Spleen (tissue), 7 donors: ENCODE data around the gene HOXD10.
A peak's percentile ranks its signal among the peaks of the same experiment; 100 is the strongest.

Source experiments
- CTCF ChIP-seq, 11 experiments: fragments of 200-600 bp in 7 of 11; fragments of 450-650 bp in 4 of 11; sonication (generic) in 4 of 11; IDR thresholded peaks in 8 of 11; conservative IDR thresholded peaks in 3 of 11; 1 replicate in 7 of 11; 2 replicates in 4 of 11; pipeline versions ENCODE4 v1.4.0 to v1.8.0; 2016 to 2021; ENCODE audit warnings: antibody characterized with exemption in 11 of 11, inconsistent platforms in 4 of 11, mild to moderate bottlenecking in 1 of 11
- POLR2A ChIP-seq, 3 donors: fragments of 450-650 bp; IDR thresholded peaks; one replicate each; pipeline ENCODE4 v1.5.1; 2017; ENCODE audit warnings: antibody characterized with exemption in 3 of 3, mild to moderate bottlenecking in 1 of 3
- donor health status: DM: no; HTN: no; CAD: no; lungs with moderate emphysema.
- donor health status: DM: no; HTN: no; CAD: no.
- donor health status: DM: no; HTN: no; CAD: no.

GRCh38 chr2:176075481-176075880, 41.1 kb upstream of the HOXD10 start:
- TF ChIP-seq POLR2A (IDR thresholded peaks at IDR 0.05): no peak
- TF ChIP-seq CTCF (IDR thresholded peaks at IDR 0.05 in 8 of 11, conservative IDR thresholded peaks at IDR 0.05 in 3 of 11): peak in 1 of 11 experiments; percentile 3
